MM.1S (cell line): ENCODE measurements around the gene SH3TC1.

ENCODE experiments used
- DNase-seq: peaks from one replicate; pipeline ENCODE4 v3.0.0-alpha.2; 2015
- H2AFZ ChIP-seq: fragments of 300-600 bp; sonication (generic); 2 replicates; pipeline ENCODE4 v1.6.0; 2016; ENCODE audit warnings: antibody characterized with exemption, low read length
- H3F3A ChIP-seq: fragments of 300-600 bp; sonication (generic); 2 replicates; pipeline ENCODE4 v1.6.1; 2016; ENCODE audit warnings: mild to moderate bottlenecking, antibody characterized with exemption, low read length, moderate library complexity, mixed read lengths; ENCODE audit not compliant: insufficient read depth
- H3K27ac ChIP-seq: fragments of 300-600 bp; sonication (generic); 2 replicates; pipeline ENCODE4 v1.5.1; 2016; ENCODE audit warnings: mild to moderate bottlenecking, low read length
- H3K27me3 ChIP-seq: fragments of 300-600 bp; sonication (generic); replicated peaks from 2 replicates; pipeline ENCODE4 v1.6.0; 2016; ENCODE audit warnings: low read length; ENCODE audit not compliant: insufficient read depth
- H3K36me3 ChIP-seq: fragments of 300-600 bp; sonication (generic); replicated peaks from 2 replicates; pipeline ENCODE4 v1.6.1; 2016; ENCODE audit warnings: mild to moderate bottlenecking, low read length, mixed read lengths; ENCODE audit not compliant: insufficient read depth
- H3K4me1 ChIP-seq: fragments of 300-600 bp; sonication (generic); 2 replicates; pipeline ENCODE4 v1.6.1; 2016; ENCODE audit warnings: low read length, mixed read lengths
- H3K4me2 ChIP-seq: fragments of 300-600 bp; sonication (generic); 2 replicates; pipeline ENCODE4 v1.6.0; 2016; ENCODE audit warnings: low read depth, low read length
- H3K4me3 ChIP-seq: fragments of 300-600 bp; sonication (generic); 2 replicates; pipeline ENCODE4 v1.5.1; 2016; ENCODE audit warnings: low read length, mixed read lengths
- H3K79me2 ChIP-seq: fragments of 300-600 bp; sonication (generic); 2 replicates; pipeline ENCODE4 v1.6.1; 2016; ENCODE audit warnings: mixed run types, low read length, mixed read lengths
- H3K9ac ChIP-seq: fragments of 300-600 bp; sonication (generic); 2 replicates; pipeline ENCODE4 v1.6.1; 2016; ENCODE audit warnings: low read length, mixed read lengths
- H3K9me2 ChIP-seq: fragments of 300-600 bp; sonication (generic); replicated peaks from 2 replicates; pipeline ENCODE4 v1.6.1; 2016; ENCODE audit warnings: mild to moderate bottlenecking, low read length, mixed read lengths; ENCODE audit not compliant: insufficient read depth
- H3K9me3 ChIP-seq: fragments of 300-600 bp; sonication (generic); replicated peaks from 2 replicates; pipeline ENCODE4 v1.6.1; 2016; ENCODE audit warnings: mild to moderate bottlenecking, low read length, mixed read lengths; ENCODE audit not compliant: insufficient read depth
- H4K20me1 ChIP-seq: fragments of 300-600 bp; sonication (generic); 2 replicates; pipeline ENCODE4 v1.6.1; 2016; ENCODE audit warnings: mild to moderate bottlenecking, low read length, moderate library complexity, mixed read lengths; ENCODE audit not compliant: insufficient read depth
- CTCF ChIP-seq: fragments of 300-600 bp; sonication (generic); IDR thresholded peaks from 2 replicates; pipeline ENCODE4 v1.5.1; 2016; ENCODE audit warnings: antibody characterized with exemption, low read length, mixed read lengths
- EZH2 ChIP-seq: fragments of 300-600 bp; sonication (generic); optimal IDR thresholded peaks from 2 replicates; pipeline ENCODE3; 2017; ENCODE audit warnings: low read depth, mild to moderate bottlenecking, antibody characterized with exemption, low read length, mixed read lengths
- EZH2phosphoT487 ChIP-seq: fragments of 300-600 bp; sonication (generic); IDR thresholded peaks from 2 replicates; pipeline ENCODE4 v1.6.1; 2018; ENCODE audit warnings: antibody characterized with exemption, low read length

The SH3TC1 gene

GRCh38 chr4:8225706-8226443 is 26.8 kb downstream of the SH3TC1 start:
- no peak for DNase-seq
- Histone ChIP-seq H2AFZ (no peak overlapping the region), H4K20me1 (no peaks in the 10 kb centered on the region), H3K4me2 (no peak overlapping the region), H3K4me1 (peaks cover 21% of the 10 kb centered on the region), H3F3A (no peaks in the 10 kb centered on the region), H3K9me3 (no peaks in the 10 kb centered on the region), H3K9me2 (no peaks in the 10 kb centered on the region), H3K9ac (no peak overlapping the region), H3K4me3 (no peak overlapping the region), H3K36me3 (no peaks in the 10 kb centered on the region), H3K79me2 (no peaks in the 10 kb centered on the region), H3K27ac (no peak overlapping the region), H3K27me3 (no peaks in the 10 kb centered on the region)
- TF ChIP-seq EZH2phosphoT487 (no peak), CTCF (no peak), EZH2 (no peak)

GRCh38 chr4:8227201-8227770 is 28.2 kb downstream of the SH3TC1 start:
- Histone ChIP-seq H3K9me2 (no peaks in the 10 kb centered on the region), H3K79me2 (no peaks in the 10 kb centered on the region), H3K9me3 (no peaks in the 10 kb centered on the region), H3K27ac (no peak overlapping the region), H3F3A (no peaks in the 10 kb centered on the region), H3K36me3 (no peaks in the 10 kb centered on the region), H3K9ac (no peak overlapping the region), H2AFZ (no peak overlapping the region), H3K27me3 (no peaks in the 10 kb centered on the region), H3K4me2 (no peak overlapping the region), H3K4me3 (no peak overlapping the region), H4K20me1 (no peaks in the 10 kb centered on the region), H3K4me1 (peaks cover 15% of the 10 kb centered on the region)
- no peak for DNase-seq
- TF ChIP-seq CTCF (no peak), EZH2 (no peak), EZH2phosphoT487 (no peak)

- Histone ChIP-seq H3K36me3 (no peaks in the 10 kb centered on the region), H3K27me3 (no peaks in the 10 kb centered on the region), H3K9me2 (no peaks in the 10 kb centered on the region), H3K9ac (no peak overlapping the region), H4K20me1 (no peaks in the 10 kb centered on the region), H3K27ac (peak overlapping the region; percentile 84; the same call in 1 of the 2 replicates), H3K4me3 (no peak overlapping the region), H3K4me2 (0 out of 2 replicates have a peak overlapping the region, but pooled peaks have one; percentile 19), H3K79me2 (no peaks in the 10 kb centered on the region), H3K4me1 (peaks cover 15% of the 10 kb centered on the region), H3F3A (no peaks in the 10 kb centered on the region), H2AFZ (no peak overlapping the region), H3K9me3 (no peaks in the 10 kb centered on the region)
- DNase-seq, result no peak
- TF ChIP-seq EZH2phosphoT487, result no peak
- no peak for TF ChIP-seq CTCF
- TF ChIP-seq EZH2, result no peak
Observed at GRCh38 chr4:8227771-8228318, 28.8 kb downstream of the SH3TC1 start.
